PC-9 (cell line): ENCODE results near the gene COL20A1.

Experiments
- EZH2 ChIP-seq: fragments of 200-600 bp; sonication (generic); IDR thresholded peaks from 2 replicates; pipeline ENCODE4 v1.8.0; 2017; ENCODE audit warnings: antibody characterized with exemption, low read depth
- TF ChIP-seq, protein P1 (sequence below): fragments of 200-600 bp; sonication (generic); conservative IDR thresholded peaks from 2 replicates; pipeline ENCODE4 v1.6.1; 2017; ENCODE audit warnings: mixed run types, antibody characterized with exemption, mild to moderate bottlenecking, moderate library complexity

- TF ChIP-seq, protein P1, sequence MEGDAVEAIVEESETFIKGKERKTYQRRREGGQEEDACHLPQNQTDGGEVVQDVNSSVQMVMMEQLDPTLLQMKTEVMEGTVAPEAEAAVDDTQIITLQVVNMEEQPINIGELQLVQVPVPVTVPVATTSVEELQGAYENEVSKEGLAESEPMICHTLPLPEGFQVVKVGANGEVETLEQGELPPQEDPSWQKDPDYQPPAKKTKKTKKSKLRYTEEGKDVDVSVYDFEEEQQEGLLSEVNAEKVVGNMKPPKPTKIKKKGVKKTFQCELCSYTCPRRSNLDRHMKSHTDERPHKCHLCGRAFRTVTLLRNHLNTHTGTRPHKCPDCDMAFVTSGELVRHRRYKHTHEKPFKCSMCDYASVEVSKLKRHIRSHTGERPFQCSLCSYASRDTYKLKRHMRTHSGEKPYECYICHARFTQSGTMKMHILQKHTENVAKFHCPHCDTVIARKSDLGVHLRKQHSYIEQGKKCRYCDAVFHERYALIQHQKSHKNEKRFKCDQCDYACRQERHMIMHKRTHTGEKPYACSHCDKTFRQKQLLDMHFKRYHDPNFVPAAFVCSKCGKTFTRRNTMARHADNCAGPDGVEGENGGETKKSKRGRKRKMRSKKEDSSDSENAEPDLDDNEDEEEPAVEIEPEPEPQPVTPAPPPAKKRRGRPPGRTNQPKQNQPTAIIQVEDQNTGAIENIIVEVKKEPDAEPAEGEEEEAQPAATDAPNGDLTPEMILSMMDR, result no peak
- no peak for TF ChIP-seq EZH2
These were observed 56.5 kb downstream of the COL20A1 start for GRCh38 chr20:63349516-63349895.
